ENCODE results near the gene LMAN1L.

The LMAN1L gene

DNA sequence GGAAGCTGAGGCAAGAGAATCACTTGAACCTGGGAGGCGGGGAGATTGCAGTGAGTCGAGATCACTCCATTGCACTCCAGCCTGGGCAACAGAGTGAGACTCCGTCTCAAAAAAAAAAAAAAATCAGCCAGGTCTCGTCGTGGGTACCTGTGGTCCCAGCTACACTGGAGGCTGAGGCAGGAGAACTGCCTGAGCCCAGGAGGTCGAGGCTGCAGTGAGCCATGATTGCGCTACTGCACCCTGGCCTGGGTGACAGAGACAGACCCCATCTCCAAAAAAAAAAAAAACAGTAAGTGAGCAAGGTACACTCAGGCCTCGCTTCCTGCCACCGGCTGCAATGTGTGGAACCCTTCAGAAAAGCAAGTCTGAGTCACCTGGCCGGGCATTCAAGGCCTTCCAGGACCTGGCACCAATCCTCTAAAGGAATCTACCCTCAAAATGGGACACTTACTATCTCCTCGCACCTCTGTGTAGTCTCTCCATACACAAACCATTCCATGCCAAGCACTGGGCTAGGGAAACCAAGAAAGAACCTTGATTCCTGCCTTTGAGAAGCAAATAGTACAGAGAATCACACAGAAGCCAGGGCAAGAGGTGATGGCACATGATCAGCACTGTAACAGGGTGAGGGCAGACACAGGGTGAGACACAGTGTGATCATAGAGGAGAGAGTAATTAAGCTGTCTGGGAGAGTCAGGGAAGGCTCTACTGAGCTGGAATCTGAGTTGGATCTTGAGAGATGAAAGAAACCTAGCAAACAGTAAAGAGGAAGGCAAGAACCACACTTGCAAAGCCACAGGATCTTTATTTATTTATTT, 50.8 kb downstream of the LMAN1L start:
- H2BK15ac ChIP-seq (ENCODE audit: low read length), result no peak overlapping the region
- H3K79me1 ChIP-seq (ENCODE audit: low read depth, low read length), result peaks cover 7% of the 10 kb centered on the region
- H2BK5ac ChIP-seq (ENCODE audit: low read length), result no peak overlapping the region
- no peak overlapping the region for H2BK12ac ChIP-seq (ENCODE audit: low read length)
- no peak overlapping the region for H3K4ac ChIP-seq (ENCODE audit: low read length)
- no peak overlapping the region for H2AFZ ChIP-seq (ENCODE audit: low read length)
- H4K8ac ChIP-seq (ENCODE audit: low read depth, low read length), result no peak overlapping the region
- H3K4me3 ChIP-seq (ENCODE audit: low read length in 2 of 2), result no peak overlapping the region
- H4K91ac ChIP-seq (ENCODE audit: low read depth, low read length, poor library complexity), result no peak overlapping the region
- DNase-seq (ENCODE audit: low spot score), result no peak
- no peak overlapping the region for H3K23ac ChIP-seq (ENCODE audit: low read depth, low read length, poor library complexity)
- no peak overlapping the region for H3K4me2 ChIP-seq (ENCODE audit: insufficient read depth, low read length, poor library complexity, severe bottlenecking)
- no peak overlapping the region for H3K27ac ChIP-seq (replicated peaks; ENCODE audit: low read length)
- no peak overlapping the region for H3K9ac ChIP-seq (ENCODE audit: low read depth, low read length, poor library complexity)
- H3K4me1 ChIP-seq (ENCODE audit: control insufficient read depth in 2 of 2, insufficient read depth in 1 of 2, low read depth in 1 of 2, low read length in 2 of 2), result no peaks in the 10 kb centered on the region
- H3K14ac ChIP-seq (ENCODE audit: low read length), result no peak overlapping the region
- peaks cover 0 to 11% of the 10 kb centered on the region in 2 donors for H3K9me3 ChIP-seq (replicated peaks in 1 of 2; ENCODE audit: control insufficient read depth in 2 of 2, insufficient read depth in 1 of 2, low read depth in 1 of 2, low read length in 2 of 2)
- no peak overlapping the region for H2AK5ac ChIP-seq (ENCODE audit: low read depth, low read length)
- H2BK120ac ChIP-seq (ENCODE audit: low read depth, low read length), result no peak overlapping the region
- H3K36me3 ChIP-seq (replicated peaks in 1 of 2; ENCODE audit: control insufficient read depth in 2 of 2, insufficient read depth in 2 of 2, low read length in 2 of 2), result peaks cover 7 to 18% of the 10 kb centered on the region in 2 donors
- WGBS, 2 donors (ENCODE audit: extremely low coverage in 2 of 2, insufficient read length in 2 of 2, insufficient replicate concordance in 1 of 2), result no CpG with 5 or more reads among the region's 11 CpGs
- no peak overlapping the region for H3K18ac ChIP-seq (ENCODE audit: low read length)
- H3K27me3 ChIP-seq (ENCODE audit: control insufficient read depth in 3 of 3, insufficient read depth in 3 of 3, low read depth in 1 of 3, low read length in 3 of 3), result no peaks in the 10 kb centered on the region

DNA sequence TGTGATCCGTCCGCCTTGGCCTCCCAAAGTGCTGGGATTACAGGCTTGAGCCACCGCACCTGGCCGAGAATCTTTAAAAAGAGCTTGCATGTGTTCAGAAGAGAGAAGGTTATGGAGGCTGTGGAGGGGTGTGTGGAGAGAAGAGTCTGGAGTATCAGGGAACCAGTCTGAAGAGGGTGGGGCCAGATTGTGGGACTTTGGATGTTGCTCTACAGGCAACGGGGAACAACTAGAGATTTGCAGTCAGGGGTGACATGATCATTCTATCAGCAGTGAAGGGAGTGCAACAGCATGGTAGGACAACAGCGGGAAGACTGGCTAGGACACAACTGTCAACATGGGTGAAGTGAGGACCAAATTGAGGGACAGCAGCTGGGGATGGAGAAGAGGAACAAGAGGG, 51.7 kb downstream of the LMAN1L start:
- Histone ChIP-seq H3K79me1 (ENCODE audit: low read depth, low read length) (peaks cover 7% of the 10 kb centered on the region), H2BK15ac (ENCODE audit: low read length) (no peak overlapping the region), H3K27me3 (ENCODE audit: control insufficient read depth in 3 of 3, insufficient read depth in 3 of 3, low read depth in 1 of 3, low read length in 3 of 3) (no peaks in the 10 kb centered on the region), H2BK120ac (ENCODE audit: low read depth, low read length) (no peak overlapping the region), H3K4me3 (ENCODE audit: low read length in 2 of 2) (no peak overlapping the region), H3K4ac (ENCODE audit: low read length) (no peak overlapping the region), H3K4me1 (ENCODE audit: control insufficient read depth in 2 of 2, insufficient read depth in 1 of 2, low read depth in 1 of 2, low read length in 2 of 2) (no peaks in the 10 kb centered on the region), H2BK12ac (ENCODE audit: low read length) (no peak overlapping the region), H2AFZ (ENCODE audit: low read length) (no peak overlapping the region), H3K9ac (ENCODE audit: low read depth, low read length, poor library complexity) (no peak overlapping the region), H3K27ac (replicated peaks; ENCODE audit: low read length) (no peak overlapping the region), H3K4me2 (ENCODE audit: insufficient read depth, low read length, poor library complexity, severe bottlenecking) (no peak overlapping the region), H3K14ac (ENCODE audit: low read length) (no peak overlapping the region), H2BK5ac (ENCODE audit: low read length) (no peak overlapping the region), H4K91ac (ENCODE audit: low read depth, low read length, poor library complexity) (no peak overlapping the region), H3K18ac (ENCODE audit: low read length) (no peak overlapping the region), H3K36me3 (replicated peaks in 1 of 2; ENCODE audit: control insufficient read depth in 2 of 2, insufficient read depth in 2 of 2, low read length in 2 of 2) (peaks cover 7 to 27% of the 10 kb centered on the region in 2 donors), H3K23ac (ENCODE audit: low read depth, low read length, poor library complexity) (peak overlapping the region; percentile 43), H4K8ac (ENCODE audit: low read depth, low read length) (no peak overlapping the region), H3K9me3 (replicated peaks in 1 of 2; ENCODE audit: control insufficient read depth in 2 of 2, insufficient read depth in 1 of 2, low read depth in 1 of 2, low read length in 2 of 2) (peaks cover 0 to 13% of the 10 kb centered on the region in 2 donors), H2AK5ac (ENCODE audit: low read depth, low read length) (no peak overlapping the region)
- no CpG with 5 or more reads among the region's 6 CpGs for WGBS, 2 donors (ENCODE audit: extremely low coverage in 2 of 2, insufficient read length in 2 of 2, insufficient replicate concordance in 1 of 2)
- DNase-seq (ENCODE audit: low spot score), result no peak

DNA sequence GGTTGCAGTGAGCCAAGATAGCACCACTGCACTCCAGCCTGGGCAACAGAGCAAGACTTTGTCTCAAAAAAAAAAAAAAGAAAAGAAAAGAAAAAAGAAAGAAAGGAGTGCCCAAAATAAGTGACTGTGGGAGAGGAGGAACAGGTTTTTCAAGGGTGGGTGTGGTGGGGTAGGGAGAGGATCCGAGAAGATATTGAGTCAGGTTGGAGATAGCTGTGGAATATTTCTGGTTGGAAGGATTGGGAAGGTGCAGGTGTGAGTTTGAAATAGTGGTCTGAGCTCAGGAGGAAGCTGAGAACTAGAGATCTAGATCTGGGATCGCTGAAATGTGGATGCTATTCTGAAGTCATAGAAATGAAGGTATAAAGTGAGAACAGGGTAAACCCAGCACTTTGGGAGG, 52.7 kb downstream of the LMAN1L start:
- H3K4me1 ChIP-seq (ENCODE audit: control insufficient read depth in 2 of 2, insufficient read depth in 1 of 2, low read depth in 1 of 2, low read length in 2 of 2), result no peaks in the 10 kb centered on the region
- no CpG with 5 or more reads among the region's 2 CpGs for WGBS, 2 donors (ENCODE audit: extremely low coverage in 2 of 2, insufficient read length in 2 of 2, insufficient replicate concordance in 1 of 2)

DNA sequence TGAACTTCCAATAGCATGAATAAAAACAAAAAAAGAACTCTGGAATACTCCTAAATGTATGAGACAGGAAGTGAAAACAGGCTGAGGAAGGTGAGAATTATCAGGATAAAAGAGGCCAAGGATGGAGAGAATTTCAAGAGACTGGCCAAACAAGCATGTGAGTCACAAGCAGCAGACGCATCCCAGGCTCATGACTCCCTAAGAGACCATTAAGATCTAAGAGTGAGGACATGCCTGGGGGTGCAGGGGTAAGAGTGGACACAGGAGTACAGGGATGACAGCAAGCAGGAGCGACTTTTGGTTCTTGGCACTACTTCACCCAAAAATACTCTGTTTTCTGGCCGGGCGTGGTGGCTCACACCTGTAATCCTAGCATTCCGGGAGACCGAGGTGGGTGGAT, 53.5 kb downstream of the LMAN1L start:
- H3K27ac ChIP-seq (replicated peaks; ENCODE audit: low read length), result no peak overlapping the region
- no peak overlapping the region for H3K4me3 ChIP-seq (ENCODE audit: low read length in 2 of 2)
- H2BK5ac ChIP-seq (ENCODE audit: low read length), result no peak overlapping the region
- H3K14ac ChIP-seq (ENCODE audit: low read length), result no peak overlapping the region
- no peak overlapping the region for H3K4me2 ChIP-seq (ENCODE audit: insufficient read depth, low read length, poor library complexity, severe bottlenecking)
- no peak for DNase-seq (ENCODE audit: low spot score)
- H3K18ac ChIP-seq (ENCODE audit: low read length), result no peak overlapping the region
- no peak overlapping the region for H2BK12ac ChIP-seq (ENCODE audit: low read length)
- H2AFZ ChIP-seq (ENCODE audit: low read length), result no peak overlapping the region
- H4K91ac ChIP-seq (ENCODE audit: low read depth, low read length, poor library complexity), result no peak overlapping the region
- peaks cover 10% of the 10 kb centered on the region for H3K79me1 ChIP-seq (ENCODE audit: low read depth, low read length)
- H4K8ac ChIP-seq (ENCODE audit: low read depth, low read length), result no peak overlapping the region
- no peak overlapping the region for H2BK15ac ChIP-seq (ENCODE audit: low read length)
- no peak overlapping the region for H3K9ac ChIP-seq (ENCODE audit: low read depth, low read length, poor library complexity)
- H2BK120ac ChIP-seq (ENCODE audit: low read depth, low read length), result no peak overlapping the region
- H3K4ac ChIP-seq (ENCODE audit: low read length), result no peak overlapping the region
- H3K23ac ChIP-seq (ENCODE audit: low read depth, low read length, poor library complexity), result peak overlapping the region; percentile 39
- H2AK5ac ChIP-seq (ENCODE audit: low read depth, low read length), result no peak overlapping the region
- H3K9me3 ChIP-seq (replicated peaks in 1 of 2; ENCODE audit: control insufficient read depth in 2 of 2, insufficient read depth in 1 of 2, low read depth in 1 of 2, low read length in 2 of 2), result peaks cover 0 to 13% of the 10 kb centered on the region in 2 donors
- no peaks in the 10 kb centered on the region for H3K27me3 ChIP-seq (ENCODE audit: control insufficient read depth in 3 of 3, insufficient read depth in 3 of 3, low read depth in 1 of 3, low read length in 3 of 3)
- no CpG with 5 or more reads among the region's 6 CpGs for WGBS, 2 donors (ENCODE audit: extremely low coverage in 2 of 2, insufficient read length in 2 of 2, insufficient replicate concordance in 1 of 2)
- H3K4me1 ChIP-seq (ENCODE audit: control insufficient read depth in 2 of 2, insufficient read depth in 1 of 2, low read depth in 1 of 2, low read length in 2 of 2), result no peaks in the 10 kb centered on the region
- H3K36me3 ChIP-seq (replicated peaks in 1 of 2; ENCODE audit: control insufficient read depth in 2 of 2, insufficient read depth in 2 of 2, low read length in 2 of 2), result peaks cover 9 to 38% of the 10 kb centered on the region in 2 donors

More for the DNA sequence above, 52.7 kb downstream of the LMAN1L start:
- DNase-seq (ENCODE audit: low spot score), result no peak
- Histone ChIP-seq H2BK120ac (ENCODE audit: low read depth, low read length) (no peak overlapping the region), H3K27ac (replicated peaks; ENCODE audit: low read length) (no peak overlapping the region), H3K79me1 (ENCODE audit: low read depth, low read length) (peaks cover 10% of the 10 kb centered on the region), H3K18ac (ENCODE audit: low read length) (no peak overlapping the region), H2BK15ac (ENCODE audit: low read length) (no peak overlapping the region), H3K36me3 (replicated peaks in 1 of 2; ENCODE audit: control insufficient read depth in 2 of 2, insufficient read depth in 2 of 2, low read length in 2 of 2) (peaks cover 7 to 33% of the 10 kb centered on the region in 2 donors), H4K91ac (ENCODE audit: low read depth, low read length, poor library complexity) (no peak overlapping the region), H3K9me3 (replicated peaks in 1 of 2; ENCODE audit: control insufficient read depth in 2 of 2, insufficient read depth in 1 of 2, low read depth in 1 of 2, low read length in 2 of 2) (peaks cover 0 to 13% of the 10 kb centered on the region in 2 donors), H2BK5ac (ENCODE audit: low read length) (no peak overlapping the region), H3K4me2 (ENCODE audit: insufficient read depth, low read length, poor library complexity, severe bottlenecking) (no peak overlapping the region), H2AFZ (ENCODE audit: low read length) (no peak overlapping the region), H2AK5ac (ENCODE audit: low read depth, low read length) (no peak overlapping the region), H3K23ac (ENCODE audit: low read depth, low read length, poor library complexity) (no peak overlapping the region), H3K9ac (ENCODE audit: low read depth, low read length, poor library complexity) (no peak overlapping the region), H3K4me3 (ENCODE audit: low read length in 2 of 2) (no peak overlapping the region), H3K14ac (ENCODE audit: low read length) (no peak overlapping the region), H3K4ac (ENCODE audit: low read length) (no peak overlapping the region), H3K27me3 (ENCODE audit: control insufficient read depth in 3 of 3, insufficient read depth in 3 of 3, low read depth in 1 of 3, low read length in 3 of 3) (no peaks in the 10 kb centered on the region), H2BK12ac (ENCODE audit: low read length) (no peak overlapping the region), H4K8ac (ENCODE audit: low read depth, low read length) (no peak overlapping the region)
